ENCODE measurements around the gene MTF1.
"Not testable (repeated sequence)": the region's sequence is repeated elsewhere in the genome, so short reads cannot be mapped to it uniquely, and the experiment has no call there.

MTF1 gene

DNA sequence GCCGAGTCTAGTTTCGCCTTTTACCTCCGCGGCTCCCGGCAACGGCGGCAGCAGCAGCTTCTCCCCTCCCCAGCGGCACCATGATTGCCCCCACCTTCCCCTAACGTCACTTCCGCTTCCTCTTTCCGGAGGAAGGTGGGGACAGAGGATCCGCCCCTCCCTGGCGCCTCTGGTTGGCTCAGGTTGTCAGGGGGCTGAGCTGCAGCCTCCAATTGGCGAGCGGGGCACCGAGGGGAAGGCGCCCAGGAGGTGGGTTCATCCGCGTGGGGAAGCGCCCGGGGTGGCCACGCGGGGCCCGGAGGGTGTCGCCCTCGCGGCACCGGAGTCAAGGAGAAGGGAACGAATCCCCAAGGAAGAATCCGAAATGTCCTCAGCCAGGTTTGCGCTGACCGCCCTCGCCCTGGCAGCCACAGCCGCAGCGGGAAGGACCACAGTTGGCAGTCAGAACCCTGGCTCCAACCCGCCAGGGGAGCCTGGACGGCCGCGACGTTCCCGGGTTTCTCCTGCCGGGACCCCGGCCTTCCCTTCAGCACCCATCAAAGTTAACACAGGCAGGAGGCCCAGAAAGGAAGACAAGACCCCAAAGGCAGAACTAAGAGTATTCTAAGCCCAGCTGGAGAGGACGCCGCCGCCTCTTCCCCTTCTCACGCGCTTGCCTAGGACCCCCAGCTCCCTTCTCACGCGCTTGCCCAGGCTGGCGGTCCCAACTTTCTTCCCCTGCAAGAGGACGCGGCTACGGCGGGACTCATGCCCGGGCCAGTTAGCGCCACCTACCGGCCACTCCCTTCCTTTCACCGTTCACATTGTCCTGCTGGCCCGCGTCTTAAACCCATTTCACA is at the start of gene MTF1:
Gene MTF1, minus strand, starts transcription at position 86 of the 839 bp plus-strand sequence. CDS start 1,934 bp downstream, outside the sequence.
- DNase-seq (ENCODE audit: low spot score): peak; percentile 99

DNA sequence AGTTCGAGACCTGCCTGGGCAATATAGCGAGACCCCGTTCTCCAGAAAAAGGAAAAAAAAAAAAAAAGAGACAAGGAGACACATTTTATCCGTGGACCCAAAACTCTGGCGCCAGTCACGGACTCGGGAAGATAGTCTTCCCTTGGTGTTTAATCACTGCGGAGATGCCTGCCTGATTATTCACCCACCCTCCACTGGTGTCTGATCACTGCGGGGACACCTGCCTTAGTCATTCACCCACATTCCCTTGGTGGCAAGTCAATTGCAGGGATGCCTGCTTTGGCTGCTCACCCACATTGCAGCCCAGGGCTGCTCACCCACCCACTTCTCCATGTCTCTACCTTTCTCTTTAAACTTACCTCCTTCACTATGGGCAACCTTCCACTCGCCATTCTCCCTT is 49.1 kb upstream of the MTF1 start:
- DNase-seq (ENCODE audit: low spot score): not testable (repeated sequence)

DNA sequence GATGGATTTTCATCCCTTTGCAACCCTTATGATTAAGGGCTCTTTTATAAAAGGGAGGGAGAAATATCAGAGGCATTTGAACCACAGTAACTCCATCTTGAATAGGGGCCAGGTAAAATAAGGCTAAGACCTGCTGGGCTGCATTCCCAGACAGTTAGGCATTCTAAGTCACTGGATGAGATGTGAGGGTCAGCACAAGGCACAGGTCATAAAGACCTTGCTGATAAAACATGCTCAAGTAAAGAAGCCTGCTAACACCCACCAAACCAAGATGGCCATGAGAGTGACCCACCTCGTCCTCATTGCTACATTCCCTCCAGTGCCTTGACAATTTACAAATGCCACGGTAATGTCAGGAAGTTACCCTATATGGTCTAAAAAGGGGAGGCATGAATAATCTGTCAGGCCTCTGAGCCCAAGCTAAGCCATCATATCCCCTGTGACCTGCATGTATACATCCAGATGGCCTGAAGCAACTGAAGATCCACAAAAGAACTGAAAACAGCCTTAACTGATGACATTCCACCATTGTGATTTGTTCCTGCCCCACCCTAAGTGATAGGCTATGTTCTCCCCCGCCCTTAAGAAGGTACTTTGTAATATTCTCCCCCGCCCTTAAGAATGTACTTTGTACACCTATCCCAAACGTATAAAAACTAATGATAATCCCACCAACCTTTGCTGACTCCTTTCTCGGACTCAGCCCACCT is 48.2 kb upstream of the MTF1 start:
- DNase-seq (ENCODE audit: low spot score): not testable (repeated sequence)

DNA sequence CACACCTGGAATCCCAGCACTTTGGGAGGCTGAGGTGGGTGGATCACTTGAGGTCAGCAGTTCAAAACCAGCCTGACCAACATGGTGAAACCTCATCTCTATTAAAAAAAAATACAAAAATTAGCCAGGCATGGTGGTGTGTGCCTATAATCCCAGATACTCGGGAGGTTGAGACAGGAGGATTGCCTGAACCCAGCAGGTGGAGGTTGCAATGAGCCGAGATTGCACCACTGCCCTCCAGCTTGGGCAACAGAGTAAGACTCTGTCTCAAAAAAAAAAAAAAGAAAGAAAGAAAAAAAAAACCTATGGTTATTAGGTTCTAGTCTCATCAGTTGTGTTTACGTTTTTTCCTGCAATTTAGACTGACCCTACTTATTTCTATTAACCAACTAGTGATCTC is 47.2 kb upstream of the MTF1 start:
- not testable (repeated sequence) for DNase-seq (ENCODE audit: low spot score)

DNA sequence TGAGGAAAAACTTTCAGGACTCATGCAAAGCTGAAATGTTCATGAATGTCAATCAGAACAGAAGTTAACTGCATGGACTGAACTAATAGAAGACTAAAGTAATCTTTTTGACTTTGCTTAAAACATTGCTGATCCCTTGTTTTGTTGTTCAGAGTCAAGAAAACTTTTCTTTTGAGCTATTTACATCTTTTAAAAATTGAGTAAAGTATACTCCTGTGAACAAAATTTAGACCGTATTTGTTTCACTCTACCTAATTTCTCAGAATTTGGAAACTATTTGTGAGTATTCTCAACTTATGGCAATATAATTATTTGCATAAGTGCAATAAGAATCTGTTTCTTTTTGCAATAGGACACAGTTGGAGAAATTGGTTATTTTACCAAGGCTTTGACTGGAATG is 46.3 kb upstream of the MTF1 start:
- DNase-seq (ENCODE audit: low spot score): no peak

DNA sequence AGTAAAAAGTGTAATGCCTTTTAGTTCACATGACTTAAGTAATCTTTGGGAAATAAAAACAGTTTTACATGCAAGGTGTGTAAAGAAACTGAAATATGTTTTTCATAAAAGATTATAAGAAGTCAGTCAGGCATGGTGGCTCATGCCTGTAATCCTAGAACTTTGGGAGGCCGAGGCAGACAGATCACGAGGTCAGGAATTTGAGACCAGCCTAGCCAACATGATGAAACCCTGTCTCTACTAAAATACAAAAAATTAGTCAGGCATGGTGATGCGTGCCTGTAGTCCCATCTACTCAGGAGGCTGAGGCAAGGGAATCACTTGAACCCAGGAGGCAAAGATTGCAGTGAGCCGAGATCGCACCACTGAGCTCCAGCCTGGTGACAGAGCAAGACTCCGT is 44.5 kb upstream of the MTF1 start:
- not testable (repeated sequence) for DNase-seq (ENCODE audit: low spot score)

DNA sequence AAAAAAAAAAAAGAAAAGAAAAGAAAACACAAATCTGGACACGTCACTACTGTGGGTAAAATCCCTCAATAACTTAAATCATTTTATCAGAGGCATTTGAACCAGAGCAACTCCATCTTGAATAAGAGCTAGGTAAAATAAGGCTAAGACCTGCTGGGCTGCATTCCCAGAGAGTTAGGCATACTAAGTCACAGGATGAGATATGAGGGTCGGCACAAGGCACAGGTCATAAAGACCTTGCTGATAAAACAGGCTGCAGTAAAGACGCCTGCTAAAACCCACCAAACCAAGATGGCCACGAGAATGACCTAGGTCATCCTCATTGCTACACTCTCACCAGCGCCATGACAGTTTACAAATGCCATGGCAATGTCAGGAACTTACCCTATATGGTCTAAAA is 43.6 kb upstream of the MTF1 start:
- no peak for DNase-seq (ENCODE audit: low spot score)

DNA sequence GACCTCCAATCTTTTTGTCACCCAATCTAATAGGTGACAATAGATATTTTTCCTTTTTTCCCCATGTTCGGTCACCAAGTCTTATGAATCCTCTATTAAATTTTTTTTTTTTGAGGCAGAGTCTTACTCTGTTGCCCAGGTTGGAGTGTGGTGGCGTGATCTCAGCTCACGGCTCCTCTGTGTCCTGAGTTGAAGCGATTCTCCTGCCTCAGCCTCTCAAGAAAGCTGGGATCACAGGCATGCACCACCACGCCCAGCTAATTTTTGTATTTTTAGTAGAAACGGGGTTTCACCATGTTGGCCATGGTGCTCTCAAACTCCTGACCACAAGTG is 42.5 kb upstream of the MTF1 start:
- no peak for DNase-seq (ENCODE audit: low spot score)

DNA sequence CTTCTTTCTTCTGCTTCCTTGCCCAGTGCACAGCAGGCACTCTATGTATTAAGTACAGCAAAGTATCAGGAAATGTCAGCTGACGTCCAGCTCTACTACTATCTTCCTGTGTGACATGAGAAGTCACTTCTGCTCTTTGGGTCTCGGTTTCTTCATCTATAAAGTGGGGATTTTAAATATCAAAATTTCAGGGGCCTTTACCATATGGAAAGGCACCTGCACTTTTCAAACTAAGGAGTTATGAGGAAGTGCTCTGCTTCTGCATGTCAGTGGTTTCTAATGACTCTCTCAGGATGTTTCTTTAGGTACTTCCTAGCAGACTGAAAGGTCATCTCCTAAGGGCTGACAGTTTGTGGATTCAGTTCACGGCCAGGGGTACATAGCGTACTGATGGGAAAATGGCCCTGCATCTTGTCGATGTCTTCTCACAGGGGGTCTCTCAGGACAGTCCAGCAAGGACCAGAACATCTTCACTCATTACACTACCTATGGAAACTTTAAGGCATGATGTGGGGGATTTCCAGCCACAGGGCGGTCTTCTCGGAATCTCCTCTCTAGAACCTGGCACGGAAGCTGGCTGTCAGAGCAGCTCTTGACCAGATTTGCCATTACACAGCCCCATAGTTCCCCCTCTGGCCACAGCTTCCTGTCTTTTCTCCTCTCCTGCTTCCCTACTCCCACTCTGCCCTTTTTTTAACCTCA is 42.0 kb upstream of the MTF1 start:
- peak; percentile 16 for DNase-seq (ENCODE audit: low spot score)

DNA sequence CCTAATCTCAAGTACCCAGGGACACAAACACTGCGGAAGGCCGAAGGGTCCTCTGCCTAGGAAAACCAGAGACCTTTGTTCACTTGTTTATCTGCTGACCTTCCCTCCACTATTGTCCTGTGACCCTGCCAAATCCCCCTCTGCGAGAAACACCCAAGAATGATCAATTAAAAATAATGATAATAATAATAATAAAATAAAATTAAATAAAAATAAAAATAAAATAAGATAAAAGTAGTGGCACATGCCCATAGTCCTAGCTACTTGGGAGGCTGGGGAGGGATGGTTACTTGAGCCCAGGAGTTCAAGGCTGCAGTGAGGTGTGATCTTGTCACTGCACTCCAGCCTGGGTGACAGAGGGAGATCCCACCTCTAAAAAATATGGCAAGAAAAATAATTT is 38.2 kb upstream of the MTF1 start:
- DNase-seq (ENCODE audit: low spot score): not testable (repeated sequence)

DNA sequence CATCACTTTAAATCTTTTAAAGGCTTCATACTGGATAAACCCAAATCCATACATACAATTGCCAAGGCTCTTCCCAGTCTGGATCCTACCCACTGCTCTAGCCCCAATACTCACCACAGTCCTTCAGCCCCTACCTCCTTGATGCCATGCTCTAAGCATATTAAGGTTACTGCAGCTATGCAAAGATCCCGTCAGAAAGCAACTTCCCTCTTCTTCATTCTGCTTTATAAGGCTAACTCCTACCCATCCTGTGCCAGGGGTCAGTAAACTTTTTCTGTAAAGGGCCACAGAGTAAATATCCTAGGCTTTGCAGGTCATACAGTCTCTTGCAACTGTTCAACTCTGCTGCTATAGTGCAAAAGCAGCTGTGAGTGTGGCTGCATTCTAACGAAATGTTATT is 34.3 kb upstream of the MTF1 start:
- DNase-seq (ENCODE audit: low spot score): no peak

DNA sequence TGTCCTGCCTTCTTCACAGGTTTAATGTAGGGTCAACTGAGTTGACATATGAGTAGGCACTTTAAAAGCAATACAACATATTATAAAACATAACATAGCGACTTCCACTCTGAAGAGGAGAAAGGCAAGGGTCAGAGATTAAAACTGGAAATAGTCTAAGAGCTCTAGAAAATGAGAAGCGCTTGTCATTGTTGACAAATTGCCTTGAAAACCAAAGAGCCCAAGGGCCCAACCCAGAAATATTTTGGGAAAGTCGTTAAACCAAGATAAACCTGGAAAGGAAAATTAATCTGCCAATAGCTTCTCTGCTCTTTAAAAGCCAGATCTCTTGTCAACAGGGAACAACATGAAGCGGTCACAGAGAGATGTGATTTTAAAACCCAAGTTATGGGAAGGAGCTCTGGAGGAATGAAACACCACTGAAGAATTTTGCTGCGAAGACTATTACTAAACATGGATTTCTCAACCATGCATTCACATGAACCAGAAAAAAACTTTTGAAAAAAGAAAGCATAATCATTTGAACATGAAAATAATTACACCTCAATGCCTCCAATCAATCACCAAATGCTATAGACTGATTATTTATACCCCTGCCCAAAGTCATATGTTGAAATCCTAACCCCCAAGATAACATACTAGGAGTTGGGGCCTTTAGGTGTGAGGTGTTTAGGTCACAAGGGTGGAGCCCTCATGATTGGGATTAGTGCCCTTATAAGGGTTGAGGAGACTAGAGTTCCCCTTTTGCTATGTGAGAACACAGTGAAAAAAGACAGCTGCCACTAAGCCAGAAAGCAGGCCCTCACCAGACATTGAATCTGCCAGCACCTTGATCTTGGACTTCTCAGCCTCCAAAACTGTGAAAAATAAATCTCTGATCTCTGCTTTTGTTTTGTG is 33.0 kb upstream of the MTF1 start:
- no peak for DNase-seq (ENCODE audit: low spot score)

DNA sequence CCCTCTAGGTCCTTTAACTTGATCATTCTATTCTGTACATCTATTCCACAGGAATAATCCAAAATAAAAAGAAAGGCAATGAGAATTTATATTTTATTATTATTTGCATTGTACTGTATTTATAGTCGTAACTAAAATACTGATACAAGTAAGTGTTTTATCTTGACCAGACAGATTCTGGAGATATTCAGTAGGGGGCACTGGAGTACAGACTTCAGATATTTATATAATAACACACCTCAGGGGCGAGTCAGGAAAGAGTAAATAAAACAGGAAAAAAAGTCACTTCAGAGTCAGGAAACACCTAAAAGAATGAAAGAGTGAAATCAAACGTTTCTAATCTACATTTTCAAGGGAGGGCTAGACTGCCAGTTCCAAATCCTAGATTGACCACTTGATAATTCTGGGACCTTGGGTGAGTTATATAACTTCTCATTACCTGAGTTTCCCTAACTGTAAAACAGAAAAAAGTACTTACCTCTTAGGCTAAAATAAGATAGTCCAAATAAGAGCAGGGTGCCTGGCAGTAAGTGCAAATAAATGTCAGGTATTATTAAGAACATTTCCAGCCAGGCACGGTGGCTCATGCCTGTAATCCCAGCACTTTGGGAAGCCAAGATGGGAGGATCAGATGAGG is 31.1 kb upstream of the MTF1 start:
- DNase-seq (ENCODE audit: low spot score): peak; percentile 52

DNA sequence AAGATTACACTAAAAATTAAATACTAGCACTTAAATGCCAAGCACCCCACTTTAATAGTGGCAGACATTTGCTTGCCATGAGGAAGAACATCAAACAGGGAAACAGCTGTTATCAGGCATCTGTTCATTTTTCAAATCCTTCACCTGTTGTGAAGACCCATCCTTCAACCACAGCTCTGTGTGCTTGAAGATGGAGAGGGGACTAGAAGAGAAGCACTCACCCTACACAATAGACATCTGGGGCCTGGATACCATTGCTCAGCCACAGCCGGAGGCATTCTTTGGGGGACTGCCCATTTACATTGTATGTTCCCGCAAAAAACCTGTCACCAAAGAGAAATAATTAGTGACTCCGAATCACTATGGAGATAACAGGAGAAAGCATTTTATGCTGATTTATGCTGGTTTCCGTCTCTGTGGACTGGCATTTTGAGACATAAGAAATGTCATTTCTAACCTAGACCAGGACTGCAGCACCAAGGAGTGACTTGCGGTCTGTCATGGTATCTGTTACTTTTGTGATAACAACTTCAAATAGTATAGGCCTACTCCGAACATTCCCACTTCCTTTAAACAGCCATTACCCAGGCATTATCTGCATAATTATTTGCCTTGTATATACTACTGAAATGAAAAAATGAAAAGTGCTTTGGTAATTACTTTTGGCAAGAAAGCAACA is 28.8 kb upstream of the MTF1 start:
- DNase-seq (ENCODE audit: low spot score): no peak

DNA sequence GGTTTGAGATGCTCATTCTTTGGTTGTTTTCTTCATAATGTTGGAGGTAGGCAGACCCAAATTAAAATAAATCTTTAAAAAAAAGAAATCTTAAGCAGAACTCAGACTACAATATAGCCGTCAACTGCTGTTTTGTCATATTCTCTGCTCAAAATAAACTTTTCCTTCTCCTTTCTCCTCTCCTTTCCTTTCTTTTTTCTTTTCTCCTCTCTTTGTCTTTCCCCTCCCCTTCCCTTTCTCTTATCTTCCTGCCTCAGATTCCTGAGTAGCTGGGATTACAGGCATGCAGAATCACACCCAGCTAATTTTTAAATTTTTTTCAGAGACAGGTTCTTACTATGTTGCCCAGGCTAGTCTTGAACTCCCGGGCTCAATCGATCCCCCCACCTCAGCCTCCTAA is 24.8 kb upstream of the MTF1 start:
- no peak for DNase-seq (ENCODE audit: low spot score)

DNA sequence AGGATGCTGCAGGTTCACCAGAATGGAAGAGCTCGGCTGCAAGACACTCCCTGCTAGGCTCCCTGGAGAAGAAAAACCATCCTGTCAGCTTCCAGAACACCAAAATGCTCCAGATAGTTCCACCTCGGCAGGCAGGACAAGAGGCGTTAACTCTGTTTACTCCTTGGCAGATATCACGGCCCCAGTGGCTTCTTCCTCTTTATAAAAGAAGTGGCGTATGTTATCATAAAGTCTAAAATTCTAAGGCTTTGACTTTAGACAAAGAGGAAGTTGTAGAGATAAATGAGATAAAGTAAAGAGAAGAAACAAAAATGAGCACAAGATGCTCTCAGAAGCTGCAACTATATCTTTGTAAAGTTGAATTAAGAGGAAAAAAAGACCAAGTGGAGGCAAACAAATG is 24.3 kb upstream of the MTF1 start:
- no peak for DNase-seq (ENCODE audit: low spot score)

DNA sequence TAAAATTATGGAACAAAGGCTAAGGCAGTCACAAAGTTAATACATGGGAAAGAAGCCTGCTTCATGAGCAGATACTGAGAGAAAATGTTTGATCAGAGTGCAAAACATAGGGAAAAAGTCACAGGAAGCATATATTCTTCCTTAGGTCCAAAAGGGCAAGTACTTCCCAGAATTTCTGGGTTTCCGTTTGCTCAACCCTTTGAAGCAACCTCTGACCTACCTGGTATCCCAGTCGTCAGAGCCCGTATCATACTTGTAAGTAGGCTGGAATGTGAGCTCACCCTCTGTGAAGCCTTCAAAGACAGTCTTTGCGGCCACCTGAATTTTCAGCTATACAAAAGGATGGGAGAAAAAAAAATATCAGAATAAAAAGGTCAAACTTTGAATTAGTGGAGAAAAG is 20.5 kb upstream of the MTF1 start:
- no peak for DNase-seq (ENCODE audit: low spot score)

DNA sequence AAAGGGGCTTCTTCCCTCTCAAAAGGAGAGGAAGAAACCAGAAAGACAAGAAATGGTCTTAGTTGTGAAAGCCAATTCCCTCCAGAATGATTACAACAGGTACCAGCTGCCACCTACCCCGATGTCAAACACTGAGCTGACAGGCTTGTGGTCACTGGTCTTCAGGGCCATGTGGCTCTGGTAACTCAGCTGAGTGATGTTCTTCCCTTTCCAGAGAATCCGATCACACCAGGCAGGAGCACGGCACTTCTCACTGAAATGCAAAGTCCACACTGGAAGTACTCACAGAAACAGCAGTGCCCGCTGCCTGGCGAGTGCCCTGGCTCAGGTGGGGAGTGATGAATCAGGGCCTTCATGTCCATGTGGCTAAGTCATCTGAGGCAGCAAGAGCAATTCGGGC is 18.7 kb upstream of the MTF1 start:
- DNase-seq (ENCODE audit: low spot score): no peak

DNA sequence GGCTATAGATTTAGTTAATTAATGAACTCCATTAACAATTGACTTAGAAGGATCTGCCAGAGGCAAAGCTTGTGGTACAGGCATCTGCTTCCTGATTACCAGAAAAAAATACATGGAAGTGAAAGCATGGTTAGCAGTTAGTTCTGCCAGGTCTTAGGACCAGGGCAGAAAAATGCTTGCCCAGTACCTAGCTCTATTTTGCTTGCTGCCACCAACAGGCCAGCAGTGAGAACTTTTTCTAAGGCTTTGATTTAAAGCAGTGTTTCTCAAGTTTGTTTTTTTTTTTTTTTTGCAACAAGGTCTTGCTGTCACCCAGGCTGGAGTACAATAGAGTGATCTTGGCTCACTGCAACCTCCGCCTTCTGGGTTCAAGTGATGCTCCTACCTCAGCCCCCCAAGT is 16.4 kb upstream of the MTF1 start:
- no peak for DNase-seq (ENCODE audit: low spot score)

DNA sequence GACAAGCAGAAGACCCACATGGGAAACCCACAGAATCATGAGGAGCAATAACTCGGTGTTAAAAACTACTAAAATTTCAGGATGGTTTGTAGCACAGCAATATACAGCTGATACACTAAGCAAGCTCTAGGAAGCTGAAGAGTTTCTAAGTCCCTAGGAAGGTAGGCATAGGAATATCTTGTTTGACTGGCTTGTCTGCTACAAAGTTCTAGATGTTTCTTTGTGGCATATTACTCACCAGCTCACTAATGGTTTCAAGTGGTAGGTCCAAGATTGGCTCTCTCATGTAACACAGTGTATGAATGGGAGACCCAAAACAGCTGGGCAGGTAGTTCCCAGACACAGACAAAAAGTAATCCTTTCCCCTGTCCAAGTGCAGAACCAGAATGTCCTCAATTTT is 13.3 kb upstream of the MTF1 start:
- DNase-seq (ENCODE audit: low spot score): no peak

DNA sequence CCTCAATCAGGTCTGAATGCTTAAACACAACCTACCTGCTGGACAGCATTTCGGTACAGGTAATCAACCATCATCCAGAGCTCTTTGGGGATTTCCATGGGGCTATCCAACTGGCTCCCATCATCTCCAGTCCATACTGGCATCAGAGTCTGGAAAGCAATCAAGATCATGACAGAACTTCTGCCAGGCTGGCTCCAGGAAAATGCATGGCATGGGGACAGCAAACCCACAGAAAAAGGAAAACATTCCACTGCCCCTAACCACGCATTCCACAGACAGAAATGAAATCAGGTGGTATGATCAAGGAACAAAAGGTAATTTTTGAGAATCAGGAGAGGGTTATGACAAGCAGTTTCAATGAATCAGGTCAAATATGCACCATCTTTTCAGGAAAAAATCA is 9.1 kb upstream of the MTF1 start:
- DNase-seq (ENCODE audit: low spot score): no peak
